HG03280 (cell line): ENCODE results near the gene TANC1.

Source experiments
- ATAC-seq: cut with Tn5 transposase; IDR thresholded peaks from one replicate; pipeline ENCODE4 v1.9.1; 2021; ENCODE audit warnings: mild to moderate bottlenecking, moderate library complexity; ENCODE audit not compliant: unreplicated experiment

TANC1 gene

DNA sequence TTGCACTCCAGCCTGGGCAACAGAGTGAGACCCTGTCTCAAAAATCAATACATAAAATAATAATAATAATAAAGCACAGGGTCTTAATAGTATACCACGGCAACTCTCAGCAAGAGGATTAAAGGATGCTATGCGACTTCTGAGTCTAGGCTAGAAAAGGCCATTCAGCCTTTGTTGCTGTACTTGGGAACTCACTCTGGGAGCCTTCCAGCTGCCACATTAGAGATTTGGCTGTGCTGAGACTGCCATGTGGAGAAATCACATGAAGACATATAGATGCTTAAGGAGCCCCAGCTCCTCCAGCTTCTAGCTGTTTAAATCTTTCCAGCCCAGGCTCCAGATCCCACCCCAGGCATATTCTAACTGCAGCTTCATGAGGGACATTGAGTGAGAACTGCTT is 8.2 kb upstream of the TANC1 start:
- ATAC-seq: no peak

DNA sequence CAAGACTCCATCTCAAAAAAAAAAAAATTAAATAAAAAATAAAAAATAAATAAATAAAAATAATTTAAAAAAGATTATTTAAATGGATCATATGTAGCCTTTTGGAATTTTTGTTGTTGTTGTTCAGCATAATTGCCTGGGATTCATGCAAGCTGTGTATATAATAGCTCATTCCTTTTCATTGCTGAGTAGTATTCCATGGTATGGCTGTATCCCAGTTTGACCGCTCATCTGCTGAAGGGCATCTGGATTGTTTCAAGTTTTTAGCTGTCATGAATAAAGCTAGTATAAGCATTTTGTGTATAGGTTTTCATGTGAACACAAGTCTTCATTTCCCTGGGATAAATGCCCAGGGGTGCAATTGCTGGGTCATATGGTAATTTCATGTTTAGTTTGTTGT is 6.4 kb upstream of the TANC1 start:
- no peak for ATAC-seq

DNA sequence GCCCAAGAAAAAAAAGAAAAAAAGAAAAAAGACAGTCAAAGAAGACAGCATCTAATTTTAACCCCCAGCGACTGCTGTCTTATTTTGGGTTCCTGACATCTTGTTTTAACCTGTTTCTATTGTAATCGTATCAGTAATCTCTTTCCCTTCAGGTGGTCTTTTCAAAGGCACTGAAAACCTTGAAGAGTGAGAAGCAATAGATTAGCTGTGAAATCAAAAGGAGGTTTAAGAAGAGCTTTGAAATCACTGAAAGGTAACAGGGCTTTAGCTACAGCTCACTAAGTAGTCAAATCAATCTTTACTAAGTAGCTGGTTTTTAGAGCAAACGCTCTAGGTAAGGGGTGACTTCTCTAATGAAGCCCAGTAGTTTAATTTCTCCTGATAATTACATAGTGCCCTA is 5.4 kb upstream of the TANC1 start:
- no peak for ATAC-seq

DNA sequence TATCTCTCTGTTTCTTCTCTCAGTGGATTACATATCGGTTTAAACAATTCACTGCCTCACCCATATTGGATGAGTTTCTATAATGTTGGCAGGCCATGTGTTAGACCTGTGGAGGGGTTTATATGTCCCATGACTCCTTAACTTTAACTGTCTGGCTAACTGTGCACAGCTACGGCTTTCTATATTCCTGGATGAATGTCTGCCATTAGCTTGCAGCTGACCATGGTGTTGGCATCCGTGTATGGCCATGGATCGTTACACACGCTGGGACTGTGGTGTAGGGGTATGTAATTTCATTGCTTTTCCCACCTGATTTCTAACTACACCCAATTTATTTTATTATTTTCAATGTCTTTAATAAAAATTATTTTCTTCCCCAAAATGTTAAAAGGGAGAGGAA is 3.3 kb upstream of the TANC1 start:
- ATAC-seq: no peak

DNA sequence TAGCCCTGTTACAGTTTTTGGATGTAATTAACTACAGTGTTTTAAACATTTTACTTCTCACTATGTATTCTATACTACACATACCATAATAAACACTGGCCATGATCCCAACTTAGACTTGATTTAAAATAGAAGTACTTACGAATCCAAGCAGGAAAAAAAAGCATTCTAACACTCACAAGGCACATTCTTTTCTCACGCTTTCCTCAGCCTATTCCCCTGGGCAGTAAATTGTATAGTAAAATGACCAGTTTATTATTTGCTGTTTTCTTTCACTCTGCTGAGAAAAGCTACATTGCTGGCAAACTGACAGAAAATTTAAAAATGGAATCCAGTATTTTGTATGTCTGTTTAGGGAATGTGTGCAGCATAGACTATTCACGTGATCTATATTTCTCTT is 2.8 kb upstream of the TANC1 start:
- no peak for ATAC-seq

DNA sequence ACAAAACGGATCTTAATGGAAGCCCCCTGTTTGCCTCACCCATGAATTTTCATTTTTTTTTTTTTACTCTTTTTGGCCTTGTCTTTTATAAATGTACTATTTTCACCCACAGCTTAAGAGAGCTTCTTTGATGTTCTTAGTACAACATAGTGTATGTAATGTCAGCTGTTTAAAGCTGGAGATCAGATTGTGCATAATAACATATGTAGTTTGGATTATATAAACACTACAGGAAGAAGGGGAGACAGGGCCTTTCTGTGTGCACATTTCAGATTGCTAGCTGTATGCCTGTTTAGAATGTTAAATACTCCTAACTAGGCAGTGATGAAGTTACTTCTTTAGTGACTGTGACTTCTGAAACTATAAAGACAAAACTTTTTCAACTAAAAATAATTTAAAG is 2.1 kb upstream of the TANC1 start:
- ATAC-seq: no peak

DNA sequence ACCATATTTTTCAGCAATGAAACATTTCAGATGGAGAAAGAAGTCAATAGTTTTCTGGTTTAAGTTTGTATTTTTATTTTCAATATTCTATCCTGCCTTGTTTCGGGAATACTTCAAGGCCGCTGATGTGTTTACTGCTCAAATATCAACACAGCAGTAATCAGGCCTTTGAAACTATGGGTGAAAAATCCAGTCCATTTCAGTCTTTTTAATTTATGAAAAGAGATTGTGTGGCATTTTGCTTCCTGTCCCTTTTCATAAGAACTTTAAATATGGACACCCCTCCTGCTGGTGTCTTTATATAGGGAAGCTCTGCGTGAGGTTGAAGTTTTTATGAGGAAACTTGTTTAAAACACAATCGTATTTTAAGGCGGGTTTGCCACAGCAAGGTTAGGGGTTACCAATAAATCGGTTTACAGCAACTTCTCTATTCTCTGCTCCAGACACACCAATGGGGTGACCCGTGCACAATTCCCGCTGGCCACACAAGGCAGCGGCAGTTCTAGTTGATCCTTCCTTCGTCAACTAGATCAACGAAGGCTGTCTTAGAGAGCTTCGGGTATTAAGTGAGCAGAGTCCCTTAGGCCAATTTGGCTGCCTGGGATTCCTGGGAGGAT is 1.2 kb upstream of the TANC1 start:
- ATAC-seq: no peak

DNA sequence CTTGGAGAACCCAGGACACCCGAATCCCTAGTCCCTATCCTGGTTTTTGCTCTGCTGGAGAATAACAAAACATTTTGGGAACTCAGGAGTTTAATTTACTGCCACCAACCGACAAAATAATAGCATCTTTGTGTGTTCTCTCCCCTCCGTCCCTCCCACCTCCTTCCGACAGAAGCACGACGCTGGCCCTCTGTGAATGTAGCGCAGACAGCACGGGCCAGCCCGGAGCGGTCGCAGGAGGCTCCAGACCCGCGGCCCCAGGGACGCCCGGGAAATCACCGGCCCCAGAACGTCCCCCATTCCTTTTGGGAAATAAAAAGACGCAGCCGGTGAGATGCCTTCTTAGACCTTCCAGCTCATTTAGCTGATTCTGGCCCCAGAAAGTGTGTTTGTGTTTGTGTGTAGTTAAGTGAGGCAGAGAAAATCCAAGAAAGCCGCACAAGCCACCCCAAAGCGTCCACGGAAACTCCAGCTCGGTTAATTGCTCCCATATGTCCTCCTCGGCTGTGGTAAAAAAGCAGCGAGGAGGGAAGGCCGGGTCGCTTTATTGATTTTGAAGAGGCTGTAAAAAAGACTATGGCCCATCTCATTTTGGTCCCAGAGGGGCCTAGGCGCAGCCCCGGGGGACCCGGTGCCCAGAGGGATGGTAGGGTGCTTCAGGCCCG is 577 bp upstream of the TANC1 start:
- no peak for ATAC-seq

DNA sequence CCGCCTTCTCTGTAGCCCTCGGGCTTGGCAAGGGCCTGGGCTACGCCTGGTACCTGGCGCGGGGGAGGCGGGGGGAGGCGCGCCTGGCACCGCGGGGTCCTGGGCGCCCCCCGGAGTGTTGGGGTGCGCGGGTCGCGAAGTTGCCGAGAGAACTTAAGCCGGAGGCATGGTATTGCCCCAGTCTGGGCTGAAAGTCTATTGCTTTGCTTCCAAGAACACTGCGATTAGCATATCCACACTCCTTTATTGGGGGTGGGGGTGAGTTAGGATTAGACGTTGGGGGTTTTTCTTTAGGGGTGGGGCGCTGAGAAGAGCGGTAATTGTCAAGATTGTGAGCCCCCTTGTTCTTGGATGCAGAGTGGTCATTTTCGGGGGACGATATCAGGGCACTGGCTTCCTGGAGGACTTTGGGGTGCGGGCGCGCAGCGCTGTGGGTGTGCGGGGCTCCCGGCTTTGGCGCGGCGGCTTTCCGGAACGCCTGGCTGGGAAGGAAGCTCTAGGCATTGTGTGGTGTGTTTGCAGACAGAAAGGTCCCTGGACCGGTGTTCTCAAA is 798 bp downstream of the TANC1 start:
- ATAC-seq: peak; percentile 7

DNA sequence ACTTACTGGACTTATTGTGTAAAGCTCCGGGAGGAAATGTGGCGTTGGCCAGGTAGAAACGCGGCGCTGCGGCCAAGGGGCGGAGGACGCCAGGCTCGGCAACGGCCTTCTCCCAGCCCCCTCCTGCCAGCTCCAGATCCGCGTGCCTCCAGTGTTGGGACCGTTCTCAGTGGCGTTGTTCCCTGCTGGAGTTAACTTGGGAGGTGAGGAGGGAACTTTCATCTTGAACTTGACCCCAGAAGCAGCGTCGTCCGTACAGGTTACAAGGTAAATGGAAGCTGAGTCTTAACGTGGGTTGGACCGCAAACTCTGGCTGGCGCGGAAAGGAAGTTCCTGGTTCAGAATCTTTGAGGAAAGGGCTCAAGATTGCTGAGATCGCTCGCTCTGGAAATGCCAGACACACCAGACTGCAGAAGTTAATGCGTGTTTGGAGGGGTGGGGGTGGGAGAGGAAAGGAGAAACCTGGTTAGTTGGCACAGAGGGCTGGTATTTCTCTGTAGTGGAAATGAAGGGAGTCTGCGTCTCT is 1.3 kb downstream of the TANC1 start:
- no peak for ATAC-seq

DNA sequence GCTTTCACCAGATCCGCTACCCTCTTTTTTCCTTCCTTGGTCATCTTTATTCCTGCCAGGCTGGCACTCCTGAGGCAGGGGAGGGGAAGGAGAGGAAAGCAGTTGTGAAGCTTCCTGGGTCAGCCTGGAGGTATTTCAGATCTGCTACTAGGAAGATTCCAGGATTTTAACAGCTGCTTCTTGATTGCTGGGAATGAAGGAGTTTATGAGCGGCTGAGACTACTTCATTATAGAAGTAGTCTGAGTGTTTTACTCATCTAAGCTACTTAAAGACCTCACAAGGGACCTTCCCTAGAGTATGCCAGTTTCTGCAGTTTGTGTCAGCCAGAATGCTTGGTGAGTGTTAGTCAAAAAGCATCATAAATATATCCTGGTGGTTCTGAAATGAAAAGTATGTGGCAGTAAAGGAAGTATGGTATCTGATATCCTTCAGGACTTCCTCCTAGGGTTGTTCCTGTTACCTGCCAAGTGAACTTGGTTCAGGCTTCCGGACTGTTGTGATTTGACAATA is 1.9 kb downstream of the TANC1 start:
- no peak for ATAC-seq

DNA sequence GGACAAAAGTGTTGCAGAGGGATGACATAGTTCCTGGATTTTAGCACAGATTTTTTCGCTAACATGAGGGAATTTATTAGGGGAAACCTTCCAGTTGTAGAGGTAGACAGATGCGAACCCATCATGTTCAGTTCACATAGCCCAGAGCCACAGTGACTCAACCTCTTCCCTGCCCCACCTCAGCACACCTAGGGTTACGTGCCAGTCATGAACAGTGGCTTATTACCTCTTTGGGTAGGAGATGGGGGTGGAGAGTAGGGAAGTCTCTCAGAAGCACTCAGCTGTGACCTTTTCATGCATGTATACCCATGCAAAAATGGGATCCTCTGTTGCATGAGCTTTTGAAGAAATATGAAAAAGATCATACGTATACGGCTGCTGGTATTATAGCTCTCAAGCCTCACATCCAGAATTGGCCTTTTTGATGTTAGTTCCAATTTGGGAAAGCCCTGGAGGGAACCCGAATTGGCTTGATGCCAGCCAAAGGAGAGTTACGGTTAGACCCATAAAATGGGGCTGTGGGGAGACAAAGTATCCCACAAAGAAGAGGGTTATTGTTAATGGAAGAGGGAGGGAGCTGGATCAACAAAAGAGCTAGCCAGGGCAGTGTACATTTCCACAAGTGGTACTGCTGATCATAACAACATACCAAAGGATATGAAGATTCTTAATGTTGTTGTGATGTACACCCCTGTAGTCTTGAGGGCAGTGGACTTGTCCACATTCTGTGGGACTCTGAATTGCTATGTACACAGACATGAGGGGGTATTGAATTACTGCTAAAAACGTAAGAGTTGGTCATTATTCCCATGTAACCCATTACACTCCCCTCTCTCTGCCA is 4.9 kb downstream of the TANC1 start:
- ATAC-seq: no peak

DNA sequence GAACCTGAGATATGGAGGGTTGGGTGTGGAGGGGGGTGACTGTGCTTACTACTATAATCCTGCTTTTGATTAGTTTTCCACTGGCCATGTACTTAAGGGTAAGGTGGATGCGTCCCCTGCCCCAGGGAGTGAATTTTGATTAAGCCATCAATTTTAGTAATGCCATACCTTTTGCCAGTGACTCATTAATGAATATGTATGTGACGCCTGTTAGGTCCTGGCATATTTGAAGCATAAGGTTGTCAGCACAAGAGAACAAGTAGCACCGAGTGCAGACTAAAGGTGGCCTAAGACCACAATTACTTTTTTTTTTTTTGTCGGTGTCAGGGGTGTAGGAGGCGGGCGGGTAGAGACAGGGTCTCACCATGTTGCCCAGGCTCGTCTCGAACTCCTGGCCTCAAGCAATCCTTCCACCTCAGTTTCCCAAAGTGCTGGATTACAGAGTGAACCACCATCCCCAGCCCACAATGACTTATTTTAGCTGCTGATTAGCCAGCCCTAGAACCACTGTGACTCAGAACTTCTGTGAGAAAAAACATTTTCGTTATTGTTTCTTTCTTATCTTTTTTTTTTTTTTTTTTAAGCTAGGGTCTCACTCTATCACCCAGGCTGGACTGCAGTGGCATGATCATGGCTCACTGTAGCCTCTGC is 7.0 kb downstream of the TANC1 start:
- ATAC-seq: no peak

DNA sequence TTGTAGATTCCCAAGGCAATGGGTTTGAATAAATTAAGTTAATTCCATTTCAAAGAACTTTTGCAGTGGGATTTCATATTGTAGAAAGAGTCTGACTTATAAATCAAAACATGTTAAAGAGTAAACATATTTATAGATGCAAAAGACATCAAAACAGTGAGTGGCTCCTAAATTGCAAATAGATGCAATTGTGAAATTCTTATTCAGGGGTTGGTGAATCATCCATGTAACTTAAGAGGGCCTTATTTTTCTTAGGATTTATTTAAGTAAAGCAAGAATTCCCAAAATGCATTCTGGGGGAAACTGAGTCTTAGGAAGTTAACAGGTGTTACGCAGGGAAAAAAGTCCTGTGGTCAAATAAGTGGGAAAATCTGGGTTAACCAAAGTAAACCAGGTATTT is 11.3 kb downstream of the TANC1 start:
- ATAC-seq: no peak

DNA sequence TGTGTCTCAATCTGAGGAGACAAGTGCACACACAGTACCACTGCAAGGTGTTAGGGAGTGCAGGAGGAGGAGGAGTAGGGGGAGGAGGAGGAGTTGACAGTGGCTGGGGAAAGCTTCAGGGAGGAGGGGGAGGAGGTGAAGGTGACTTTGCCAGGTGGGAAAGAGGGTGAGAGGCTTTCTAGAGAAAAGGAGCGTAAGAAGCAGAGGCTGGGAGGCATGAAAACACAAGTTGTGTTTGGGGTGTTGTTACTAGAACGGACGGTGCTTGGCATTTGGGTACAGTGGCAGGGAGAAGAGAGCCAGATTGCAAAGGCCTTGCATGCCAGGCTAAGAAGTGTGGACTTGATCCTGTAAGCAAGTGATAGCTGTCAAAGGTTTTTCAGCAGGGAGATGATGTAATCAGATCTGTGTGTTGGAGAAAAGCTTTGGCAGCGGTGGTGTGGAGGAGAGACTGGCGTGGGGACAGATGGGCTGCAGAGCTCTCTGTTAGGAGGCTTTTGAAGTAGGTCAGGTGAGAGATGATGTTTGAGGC is 16.2 kb downstream of the TANC1 start:
- no peak for ATAC-seq

DNA sequence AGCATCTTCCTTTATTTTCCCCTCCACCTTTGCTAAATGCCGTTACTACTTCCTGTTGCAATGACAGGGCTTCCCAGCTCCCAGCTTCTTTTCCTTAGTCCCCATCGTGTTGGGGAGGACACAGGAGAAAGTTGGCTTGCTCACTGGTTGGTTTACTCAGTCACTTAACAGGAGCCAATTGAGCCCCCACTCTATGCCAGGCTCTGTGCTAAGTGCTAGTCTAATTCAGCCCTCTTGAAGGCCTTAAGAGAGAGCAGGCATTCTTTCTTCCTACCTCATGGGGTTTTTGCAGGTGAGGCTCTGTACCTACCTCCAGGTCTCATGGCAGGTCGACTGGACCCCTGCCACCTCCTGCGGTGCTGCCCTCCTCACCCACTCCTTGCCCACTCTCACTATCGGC is 20.1 kb downstream of the TANC1 start:
- ATAC-seq: no peak

DNA sequence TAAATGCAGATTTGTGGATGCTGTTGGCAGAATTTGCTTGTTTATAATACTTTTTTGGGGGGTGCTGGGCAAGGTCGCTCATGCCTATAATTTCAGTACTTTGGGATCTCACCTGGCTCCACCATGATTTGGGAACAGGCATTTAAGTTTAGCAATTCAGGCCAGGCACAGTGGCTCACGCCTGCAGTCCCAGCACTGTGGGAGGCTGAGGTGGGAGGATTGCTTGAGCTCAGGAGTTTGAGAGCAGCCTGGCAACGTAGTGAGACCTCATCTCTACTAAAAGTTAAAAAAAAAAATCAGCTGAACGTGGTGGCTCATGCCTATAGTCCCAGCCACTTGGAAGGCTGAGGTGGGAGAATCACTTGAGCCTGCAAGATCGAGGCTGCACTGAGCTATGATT is 20.7 kb downstream of the TANC1 start:
- ATAC-seq: no peak

DNA sequence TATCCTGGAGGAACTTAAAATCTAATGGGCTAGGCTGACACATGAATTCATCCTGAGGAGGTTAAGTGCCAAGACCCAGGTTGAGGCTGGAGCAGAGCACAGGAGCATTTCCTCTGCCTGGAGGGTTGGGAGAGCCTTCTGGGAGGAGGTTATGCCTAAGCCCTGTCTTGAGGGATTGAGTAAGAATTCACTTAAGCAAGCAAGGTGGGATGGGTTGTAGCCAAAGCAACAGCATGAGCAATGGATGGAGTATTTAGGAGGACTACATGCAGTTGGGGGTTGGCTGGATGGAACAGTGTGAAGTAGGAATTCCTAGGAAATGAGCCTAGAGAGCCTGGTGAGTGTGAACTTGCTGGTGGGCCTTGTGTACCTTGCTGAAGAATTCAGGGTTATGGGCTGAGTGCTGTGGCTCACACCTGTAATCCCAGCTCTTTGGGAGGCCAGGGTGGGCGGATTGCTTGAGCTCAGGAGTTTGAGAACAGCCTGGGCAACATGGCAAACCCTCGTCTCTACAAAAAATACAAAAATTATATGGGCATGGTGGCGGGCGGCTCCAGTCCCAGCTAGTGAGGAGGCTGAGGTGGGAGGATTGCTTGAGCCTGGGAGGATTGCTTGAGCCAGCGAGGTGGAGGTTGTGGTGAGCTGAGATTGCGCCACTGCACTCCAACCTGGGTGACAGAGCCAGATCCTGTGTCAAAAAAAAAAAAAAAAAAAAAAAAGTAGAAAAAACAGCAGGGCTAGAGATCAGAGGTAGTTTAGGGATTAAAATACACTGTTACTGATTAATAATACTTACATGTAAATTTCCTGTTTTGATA is 22.2 kb downstream of the TANC1 start:
- no peak for ATAC-seq

DNA sequence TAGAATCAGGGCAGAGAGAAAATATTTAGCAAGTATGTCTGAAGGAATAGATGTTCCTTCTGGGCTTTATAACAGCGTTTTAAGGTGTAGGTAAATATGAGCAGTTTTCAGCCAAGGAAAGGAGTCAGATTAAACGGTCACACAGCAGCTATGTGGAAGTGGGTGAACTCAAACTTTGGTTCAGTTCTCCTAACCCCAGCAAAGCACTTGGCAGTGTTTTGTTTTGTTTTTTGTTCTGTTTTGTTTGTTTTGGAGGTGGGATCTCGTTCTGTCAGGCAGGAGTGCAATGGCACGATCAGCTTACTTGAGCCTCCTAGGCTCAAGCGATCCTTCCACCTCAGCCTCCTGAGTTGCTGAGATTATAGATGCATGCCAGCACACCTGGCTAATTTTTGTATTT is 24.6 kb downstream of the TANC1 start:
- ATAC-seq: no peak
